ENCODE data around the gene PLCD1.

Gene PLCD1

DNA sequence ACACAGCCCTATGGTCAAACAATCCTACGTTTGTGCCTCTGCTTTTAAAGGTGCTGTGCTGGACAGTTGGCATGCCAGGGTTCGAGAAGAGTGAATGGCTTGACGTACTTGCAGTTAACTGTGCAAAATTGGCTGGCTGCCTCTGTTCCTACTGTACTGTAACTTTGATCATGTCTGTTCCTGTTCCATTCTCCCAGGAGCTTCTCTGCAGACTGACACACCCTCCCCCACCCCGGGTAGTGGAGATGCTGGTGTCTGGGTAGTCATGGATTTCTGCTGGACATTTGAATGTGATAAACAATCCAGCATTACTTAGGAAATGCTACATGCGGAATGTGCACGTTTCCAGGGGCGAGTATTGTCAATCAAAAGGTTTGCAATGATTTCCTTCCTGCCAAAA, 45.4 kb downstream of the PLCD1 start:
- TF ChIP-seq, protein P1, sequence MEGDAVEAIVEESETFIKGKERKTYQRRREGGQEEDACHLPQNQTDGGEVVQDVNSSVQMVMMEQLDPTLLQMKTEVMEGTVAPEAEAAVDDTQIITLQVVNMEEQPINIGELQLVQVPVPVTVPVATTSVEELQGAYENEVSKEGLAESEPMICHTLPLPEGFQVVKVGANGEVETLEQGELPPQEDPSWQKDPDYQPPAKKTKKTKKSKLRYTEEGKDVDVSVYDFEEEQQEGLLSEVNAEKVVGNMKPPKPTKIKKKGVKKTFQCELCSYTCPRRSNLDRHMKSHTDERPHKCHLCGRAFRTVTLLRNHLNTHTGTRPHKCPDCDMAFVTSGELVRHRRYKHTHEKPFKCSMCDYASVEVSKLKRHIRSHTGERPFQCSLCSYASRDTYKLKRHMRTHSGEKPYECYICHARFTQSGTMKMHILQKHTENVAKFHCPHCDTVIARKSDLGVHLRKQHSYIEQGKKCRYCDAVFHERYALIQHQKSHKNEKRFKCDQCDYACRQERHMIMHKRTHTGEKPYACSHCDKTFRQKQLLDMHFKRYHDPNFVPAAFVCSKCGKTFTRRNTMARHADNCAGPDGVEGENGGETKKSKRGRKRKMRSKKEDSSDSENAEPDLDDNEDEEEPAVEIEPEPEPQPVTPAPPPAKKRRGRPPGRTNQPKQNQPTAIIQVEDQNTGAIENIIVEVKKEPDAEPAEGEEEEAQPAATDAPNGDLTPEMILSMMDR (conservative IDR thresholded peaks at IDR 0.05; ENCODE audit: low read length): no peak
- DNase-seq (ENCODE audit: low read depth): no peak
- no peak overlapping the region for H3K4me3 ChIP-seq (ENCODE audit: low read length)

DNA sequence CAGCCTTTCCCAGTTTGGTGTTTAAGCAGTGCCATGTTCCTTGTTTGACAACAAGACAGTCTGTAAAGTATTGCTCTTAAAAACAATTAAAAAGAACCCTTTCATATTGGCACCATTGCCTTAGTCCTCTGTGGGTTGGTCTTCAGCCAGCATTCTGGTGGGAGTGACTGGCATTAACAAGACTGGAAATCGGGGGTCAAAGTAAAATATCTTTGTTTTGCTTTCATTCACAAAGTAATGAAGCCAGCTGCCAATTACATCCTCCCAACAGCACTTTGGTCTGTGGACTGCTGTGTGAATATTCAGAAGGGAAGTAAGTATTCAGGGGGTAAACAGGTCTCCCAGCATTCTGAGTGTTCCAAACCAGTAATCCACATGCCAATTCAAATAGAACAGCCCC, 47.1 kb downstream of the PLCD1 start:
- TF ChIP-seq, protein P1 (conservative IDR thresholded peaks at IDR 0.05; ENCODE audit: low read length): no peak
- DNase-seq (ENCODE audit: low read depth): no peak
- no peak overlapping the region for H3K4me3 ChIP-seq (ENCODE audit: low read length)

DNA sequence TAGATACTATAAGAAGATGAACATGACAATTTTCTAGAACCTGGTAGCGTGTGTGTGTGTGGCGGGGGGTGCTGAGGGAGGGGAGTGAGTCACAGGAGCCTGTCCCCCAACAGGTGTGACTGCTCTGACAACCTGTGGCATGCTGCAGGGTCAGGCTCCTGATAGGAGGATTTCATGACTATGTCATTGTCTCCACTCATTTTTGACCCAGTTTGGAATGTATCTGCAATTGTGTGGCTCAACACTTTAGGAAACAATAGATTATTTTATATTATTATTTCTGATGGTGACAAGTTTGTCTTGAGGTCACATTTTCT, 48.1 kb downstream of the PLCD1 start:
- DNase-seq (ENCODE audit: low read depth): no peak
- TF ChIP-seq, protein P1 (conservative IDR thresholded peaks at IDR 0.05; ENCODE audit: low read length): no peak
- no peak overlapping the region for H3K4me3 ChIP-seq (ENCODE audit: low read length)

DNA sequence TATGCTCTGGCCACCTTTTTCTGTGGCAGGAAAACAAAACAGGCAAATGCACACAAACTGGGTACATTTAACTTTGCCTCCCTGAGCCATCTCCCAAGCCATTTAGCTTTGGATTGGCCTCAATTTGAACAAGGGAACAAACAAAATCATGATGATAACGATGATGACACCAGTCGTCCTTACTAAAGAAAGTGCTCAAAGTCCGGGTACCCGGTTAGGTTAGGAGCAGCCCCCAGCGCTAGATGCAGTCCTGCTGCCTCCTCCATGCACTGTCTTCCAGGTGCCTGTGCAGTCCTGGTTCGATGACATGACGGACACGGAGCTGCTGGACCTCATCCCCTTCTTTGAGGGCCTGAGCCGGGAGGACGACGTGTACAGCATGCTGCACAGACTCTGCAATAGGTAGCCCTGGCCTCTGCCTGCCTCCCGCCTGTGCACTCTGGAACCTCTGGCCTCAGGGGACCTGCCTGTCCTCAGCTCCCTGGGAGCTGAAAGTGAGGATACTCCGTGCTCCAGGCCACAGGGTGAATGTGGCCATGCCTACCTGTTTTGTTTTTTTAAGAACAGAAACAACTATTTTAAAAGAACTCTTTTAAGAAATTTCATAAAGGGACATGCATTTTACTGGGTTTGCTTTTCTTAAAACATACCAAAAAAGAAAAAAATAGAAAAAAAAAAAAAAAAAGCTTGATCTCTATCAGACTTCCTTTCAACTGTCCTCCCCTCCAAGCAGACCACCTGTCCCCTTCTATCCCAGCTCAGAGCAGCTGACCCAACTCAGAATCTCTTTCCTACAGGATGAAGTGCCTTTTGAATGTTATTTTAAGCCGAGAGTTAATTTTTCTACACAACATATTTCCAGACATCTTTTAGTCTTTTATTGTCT, 48.7 kb downstream of the PLCD1 start:
- TF ChIP-seq, protein P1 (conservative IDR thresholded peaks at IDR 0.05; ENCODE audit: low read length): no peak
- no peak for DNase-seq (ENCODE audit: low read depth)
- no peak overlapping the region for H3K4me3 ChIP-seq (ENCODE audit: low read length)

DNA sequence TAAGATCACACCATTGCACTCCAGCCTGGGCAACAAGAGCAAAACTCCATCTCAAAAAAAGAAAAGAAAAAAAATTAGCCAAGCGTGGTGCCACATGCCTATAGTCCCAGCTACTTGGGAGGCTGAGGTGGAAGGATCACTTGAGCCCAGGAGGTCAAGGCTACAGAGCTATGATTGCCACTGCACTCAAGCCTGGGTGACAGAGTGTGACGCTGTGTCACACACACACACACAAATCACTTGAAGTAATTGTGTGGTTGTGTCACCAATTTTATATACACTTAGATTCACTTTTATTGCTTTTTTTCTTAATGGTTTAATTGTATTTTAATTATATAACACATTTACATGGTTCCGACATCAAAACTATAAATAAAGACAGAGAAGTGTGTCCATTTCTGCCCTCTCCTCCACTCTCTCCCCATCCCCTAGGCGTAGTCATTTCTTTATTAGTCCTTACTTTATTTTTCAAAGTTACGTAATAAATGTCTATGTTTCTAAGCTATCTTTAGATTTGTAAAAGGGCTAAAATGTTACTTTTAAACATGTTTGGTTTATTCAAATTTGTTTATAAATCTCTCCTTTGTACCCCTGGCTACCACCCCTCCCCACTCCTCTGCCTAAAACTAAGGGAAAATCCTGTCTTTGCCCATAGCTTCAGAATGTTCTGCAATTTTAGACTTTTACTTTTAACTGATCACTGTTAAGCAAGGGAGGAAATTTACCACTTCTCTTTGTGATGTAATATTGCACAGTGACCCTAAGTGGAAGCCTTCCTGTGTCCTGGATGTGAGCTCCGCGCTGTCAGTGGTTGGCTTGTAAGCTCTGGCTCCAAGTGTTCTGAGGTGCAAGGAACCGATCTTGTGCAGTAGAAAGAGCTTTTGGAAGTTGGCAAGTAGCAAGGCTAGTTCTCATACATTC, 49.6 kb downstream of the PLCD1 start:
- DNase-seq (ENCODE audit: low read depth): no peak
- TF ChIP-seq, protein P1 (conservative IDR thresholded peaks at IDR 0.05; ENCODE audit: low read length): no peak
- H3K4me3 ChIP-seq (ENCODE audit: low read length): no peak overlapping the region

DNA sequence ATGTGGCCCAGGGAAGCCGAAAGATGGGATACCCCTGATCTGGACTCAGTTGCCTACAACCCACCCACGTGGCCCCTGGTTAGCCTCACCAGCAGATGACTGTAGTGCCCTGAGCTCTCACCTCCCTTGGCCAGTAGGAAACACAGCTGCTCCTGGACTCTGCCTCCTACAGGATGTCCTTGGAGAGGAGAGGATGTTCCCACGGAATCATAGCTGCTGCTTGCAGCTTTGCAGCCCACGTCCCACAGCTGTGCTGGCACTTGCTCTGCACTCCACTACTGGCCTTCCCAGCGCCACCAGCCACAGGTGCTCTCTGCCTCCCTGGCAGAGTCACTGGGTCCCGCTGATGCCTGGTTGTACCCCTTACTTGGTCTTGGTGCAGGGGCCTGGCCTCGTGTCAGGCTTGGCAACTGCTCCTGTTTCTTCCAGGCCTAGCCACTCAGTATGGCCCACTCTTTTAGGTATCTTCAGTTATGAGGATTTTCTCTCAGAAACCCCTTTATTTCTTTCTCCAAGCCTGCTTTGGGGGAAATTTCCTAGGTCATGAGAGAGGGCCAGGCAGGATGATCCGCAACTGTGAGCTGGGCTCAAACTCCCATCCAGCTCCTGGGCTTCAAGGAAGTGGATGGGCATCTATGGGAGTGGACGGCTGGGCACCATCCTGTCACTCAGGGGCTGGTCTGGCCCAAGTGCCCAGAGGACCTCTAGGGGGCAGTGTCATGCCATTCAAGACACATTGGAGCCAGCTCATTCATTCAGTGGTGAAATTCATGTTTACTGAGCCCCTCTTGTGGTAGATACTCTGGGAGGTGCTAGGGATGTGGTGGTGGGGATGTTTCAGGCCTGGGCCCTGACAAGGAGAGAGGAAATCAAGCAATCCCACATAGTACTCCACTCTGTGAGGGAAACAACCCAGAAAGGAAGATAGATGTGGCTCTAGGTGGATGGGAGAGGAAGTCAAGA, 55.0 kb downstream of the PLCD1 start:
- peak; percentile 56 for DNase-seq (ENCODE audit: low read depth)
- no peak overlapping the region for H3K4me3 ChIP-seq (ENCODE audit: low read length)
- TF ChIP-seq, protein P1 (conservative IDR thresholded peaks at IDR 0.05; ENCODE audit: low read length): peak; percentile 73

All from AG10803 (cell line).